ENCODE measurements around the gene TPSB2.
"Not testable (repeated sequence)": the region's sequence is repeated elsewhere in the genome, so short reads cannot be mapped to it uniquely, and the experiment has no call there.

TPSB2 gene

DNA sequence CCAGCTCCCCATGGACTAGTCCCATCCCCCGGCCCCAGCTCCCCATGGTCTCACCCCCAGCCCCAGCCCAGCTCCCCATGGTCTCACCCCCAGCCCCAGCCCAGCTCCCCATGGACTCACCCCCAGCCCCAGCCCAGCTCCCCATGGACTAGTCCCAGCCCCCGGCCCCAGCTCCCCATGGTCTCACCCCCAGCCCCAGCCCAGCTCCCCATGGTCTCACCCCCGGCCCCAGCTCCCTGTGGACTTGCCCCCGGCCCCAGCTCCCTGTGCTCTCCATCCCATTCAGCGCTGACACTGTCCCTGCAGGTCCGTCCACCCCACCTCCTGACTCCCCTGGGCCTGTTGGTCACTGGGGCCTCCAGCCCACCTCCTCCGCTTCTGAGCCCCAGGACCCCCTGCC lies 1.3 kb upstream of the TPSB2 start:
- no CpG with 5 or more reads among the region's 7 CpGs for WGBS (ENCODE audit: insufficient coverage)
- DNase-seq; H3K4me3 ChIP-seq (ENCODE audit: control insufficient read depth in 1 of 7, extremely low read depth in 1 of 7, insufficient read depth in 4 of 7, low read depth in 2 of 7, low read length in 6 of 7); H3K4me1 ChIP-seq (ENCODE audit: control extremely low read depth in 1 of 4, control insufficient read depth in 4 of 4, insufficient read depth in 4 of 4, low read length in 3 of 4); H3K27ac ChIP-seq (ENCODE audit: insufficient read depth in 1 of 2, low read depth in 1 of 2, low read length in 2 of 2, poor library complexity in 1 of 2, severe bottlenecking in 2 of 2); H3K9me3 ChIP-seq (ENCODE audit: control extremely low read depth in 1 of 5, control insufficient read depth in 4 of 5, insufficient read depth in 2 of 5, low read depth in 1 of 5, low read length in 4 of 5); H3K27me3 ChIP-seq (replicated peaks in 2 of 5; ENCODE audit: control insufficient read depth in 4 of 5, insufficient read depth in 5 of 5, low read length in 4 of 5); POLR2A ChIA-PET; CTCF ChIA-PET; H3K36me3 ChIP-seq (ENCODE audit: control insufficient read depth in 4 of 4, insufficient read depth in 4 of 4, low read length in 3 of 4): not testable (repeated sequence)

DNA sequence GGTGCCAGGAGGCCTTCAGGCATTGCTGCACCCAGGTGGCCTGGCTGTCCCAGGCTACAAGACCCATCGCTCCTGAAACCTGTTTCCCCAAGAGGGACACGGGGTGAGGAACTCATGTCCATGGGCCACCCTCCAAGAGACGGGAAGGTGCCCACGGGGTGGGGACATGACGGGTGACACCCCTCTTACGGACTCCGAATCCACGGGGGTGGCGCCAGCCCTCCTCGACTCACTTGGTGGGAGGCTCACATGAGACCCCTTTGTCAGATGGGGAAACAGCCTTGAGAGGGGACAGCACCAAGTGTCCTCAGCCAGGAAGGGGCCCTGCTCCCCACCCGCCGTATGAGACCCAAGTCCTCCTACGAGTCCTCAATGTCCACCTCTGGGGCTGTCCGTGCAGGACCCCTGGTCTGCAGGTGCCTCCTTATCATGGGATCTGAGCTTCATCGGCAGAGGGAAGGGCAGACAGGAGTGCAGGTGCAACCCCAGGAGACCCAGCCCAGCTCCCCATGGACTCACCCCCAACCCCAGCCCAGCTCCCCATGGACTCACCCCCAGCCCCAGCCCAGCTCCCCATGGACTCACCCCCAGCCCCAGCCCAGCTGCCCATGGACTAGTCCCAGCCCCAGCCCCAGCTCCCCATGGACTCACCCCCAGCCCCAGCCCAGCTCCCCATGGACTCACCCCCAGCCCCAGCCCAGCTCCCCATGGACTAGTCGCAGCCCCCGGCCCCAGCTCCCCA lies 658 bp upstream of the TPSB2 start:
- H3K36me3 ChIP-seq (ENCODE audit: control insufficient read depth in 4 of 4, insufficient read depth in 4 of 4, low read length in 3 of 4); CTCF ChIA-PET; POLR2A ChIA-PET; H3K9me3 ChIP-seq (ENCODE audit: control extremely low read depth in 1 of 5, control insufficient read depth in 4 of 5, insufficient read depth in 2 of 5, low read depth in 1 of 5, low read length in 4 of 5); DNase-seq; H3K27ac ChIP-seq (ENCODE audit: insufficient read depth in 1 of 2, low read depth in 1 of 2, low read length in 2 of 2, poor library complexity in 1 of 2, severe bottlenecking in 2 of 2); H3K4me3 ChIP-seq (ENCODE audit: control insufficient read depth in 1 of 7, extremely low read depth in 1 of 7, insufficient read depth in 4 of 7, low read depth in 2 of 7, low read length in 6 of 7); H3K4me1 ChIP-seq (ENCODE audit: control extremely low read depth in 1 of 4, control insufficient read depth in 4 of 4, insufficient read depth in 4 of 4, low read length in 3 of 4); H3K27me3 ChIP-seq (replicated peaks in 2 of 5; ENCODE audit: control insufficient read depth in 4 of 5, insufficient read depth in 5 of 5, low read length in 4 of 5): not testable (repeated sequence)
- 84% methylated on average over 8 of the region's 17 CpGs for WGBS (ENCODE audit: insufficient coverage)

DNA sequence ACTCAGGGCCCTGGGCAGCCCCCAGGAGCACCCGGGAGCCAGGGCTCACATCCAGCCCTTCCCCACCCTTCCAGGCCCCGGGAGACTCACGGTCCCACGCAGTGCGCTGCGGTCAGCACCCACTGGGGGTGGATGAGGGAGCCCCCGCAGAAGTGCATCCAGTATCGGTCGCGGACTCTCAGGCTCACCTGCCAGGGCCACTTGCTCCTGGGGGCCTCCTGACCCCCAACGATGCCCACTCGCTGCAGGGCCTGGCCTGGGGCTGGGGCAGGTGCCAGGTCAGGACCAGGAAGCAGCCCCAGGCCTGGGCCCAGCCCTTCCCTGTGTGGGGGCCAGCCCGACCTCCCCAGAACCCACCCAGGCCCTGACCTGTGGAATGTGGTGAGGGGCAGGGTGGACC lies 508 bp downstream of the TPSB2 start:
- DNase-seq; H3K9me3 ChIP-seq (ENCODE audit: control extremely low read depth in 1 of 5, control insufficient read depth in 4 of 5, insufficient read depth in 2 of 5, low read depth in 1 of 5, low read length in 4 of 5); H3K36me3 ChIP-seq (ENCODE audit: control insufficient read depth in 4 of 4, insufficient read depth in 4 of 4, low read length in 3 of 4); H3K4me3 ChIP-seq (ENCODE audit: control insufficient read depth in 1 of 7, extremely low read depth in 1 of 7, insufficient read depth in 4 of 7, low read depth in 2 of 7, low read length in 6 of 7); POLR2A ChIA-PET; H3K27me3 ChIP-seq (replicated peaks in 2 of 5; ENCODE audit: control insufficient read depth in 4 of 5, insufficient read depth in 5 of 5, low read length in 4 of 5); H3K4me1 ChIP-seq (ENCODE audit: control extremely low read depth in 1 of 4, control insufficient read depth in 4 of 4, insufficient read depth in 4 of 4, low read length in 3 of 4); H3K27ac ChIP-seq (ENCODE audit: insufficient read depth in 1 of 2, low read depth in 1 of 2, low read length in 2 of 2, poor library complexity in 1 of 2, severe bottlenecking in 2 of 2); CTCF ChIA-PET: not testable (repeated sequence)
- WGBS (ENCODE audit: insufficient coverage) = no CpG with 5 or more reads among the region's 13 CpGs

DNA sequence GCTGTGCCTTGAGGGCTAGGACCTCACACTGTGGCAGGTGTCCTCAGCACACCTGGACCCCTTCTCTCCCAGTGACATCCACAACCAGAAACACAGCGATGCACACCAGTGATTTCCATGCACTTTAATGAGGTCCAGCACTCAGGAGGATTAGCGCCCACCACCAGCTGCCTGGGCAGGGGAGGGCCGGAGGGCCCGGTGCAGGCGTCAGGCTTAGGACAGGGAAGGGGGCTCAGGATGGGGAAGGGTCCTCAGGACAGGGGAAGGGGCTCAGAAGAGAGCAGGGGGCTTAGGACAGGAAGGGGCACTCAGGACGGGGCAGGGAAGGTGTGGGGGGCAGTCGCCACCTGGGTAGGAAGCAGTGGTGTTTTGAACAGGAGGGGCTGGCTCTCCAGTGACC lies 1.8 kb downstream of the TPSB2 start:
- H3K4me3 ChIP-seq (ENCODE audit: control insufficient read depth in 1 of 7, extremely low read depth in 1 of 7, insufficient read depth in 4 of 7, low read depth in 2 of 7, low read length in 6 of 7); POLR2A ChIA-PET; H3K27ac ChIP-seq (ENCODE audit: insufficient read depth in 1 of 2, low read depth in 1 of 2, low read length in 2 of 2, poor library complexity in 1 of 2, severe bottlenecking in 2 of 2); H3K27me3 ChIP-seq (replicated peaks in 2 of 5; ENCODE audit: control insufficient read depth in 4 of 5, insufficient read depth in 5 of 5, low read length in 4 of 5); H3K4me1 ChIP-seq (ENCODE audit: control extremely low read depth in 1 of 4, control insufficient read depth in 4 of 4, insufficient read depth in 4 of 4, low read length in 3 of 4); DNase-seq; CTCF ChIA-PET; H3K36me3 ChIP-seq (ENCODE audit: control insufficient read depth in 4 of 4, insufficient read depth in 4 of 4, low read length in 3 of 4); H3K9me3 ChIP-seq (ENCODE audit: control extremely low read depth in 1 of 5, control insufficient read depth in 4 of 5, insufficient read depth in 2 of 5, low read depth in 1 of 5, low read length in 4 of 5): not testable (repeated sequence)
- WGBS (ENCODE audit: insufficient coverage) = 100% methylated on average over 2 of the region's 7 CpGs

DNA sequence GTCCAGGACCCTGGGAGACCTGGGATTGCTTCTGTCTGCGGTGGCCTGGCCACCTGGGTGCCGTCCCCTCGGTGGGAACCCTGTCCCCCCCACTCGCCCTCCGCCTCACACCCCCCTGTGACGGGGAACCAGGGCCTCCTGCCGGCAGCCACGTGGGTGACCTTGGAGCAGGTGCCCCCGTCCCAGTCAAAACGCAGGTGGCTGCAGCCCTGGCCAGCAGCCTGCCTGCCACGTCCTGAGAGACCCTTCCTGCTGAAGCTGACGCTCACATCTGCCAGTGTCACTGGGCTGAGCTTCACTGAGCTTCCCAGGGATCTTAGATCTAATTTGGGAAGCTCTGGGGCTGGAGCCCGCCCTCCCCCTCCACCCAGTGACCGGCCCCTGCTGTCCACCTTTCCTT lies 3.3 kb downstream of the TPSB2 start:
- POLR2A ChIA-PET; H3K36me3 ChIP-seq (ENCODE audit: control insufficient read depth in 4 of 4, insufficient read depth in 4 of 4, low read length in 3 of 4); H3K27me3 ChIP-seq (replicated peaks in 2 of 5; ENCODE audit: control insufficient read depth in 4 of 5, insufficient read depth in 5 of 5, low read length in 4 of 5); H3K4me1 ChIP-seq (ENCODE audit: control extremely low read depth in 1 of 4, control insufficient read depth in 4 of 4, insufficient read depth in 4 of 4, low read length in 3 of 4); DNase-seq; CTCF ChIA-PET; H3K4me3 ChIP-seq (ENCODE audit: control insufficient read depth in 1 of 7, extremely low read depth in 1 of 7, insufficient read depth in 4 of 7, low read depth in 2 of 7, low read length in 6 of 7); H3K9me3 ChIP-seq (ENCODE audit: control extremely low read depth in 1 of 5, control insufficient read depth in 4 of 5, insufficient read depth in 2 of 5, low read depth in 1 of 5, low read length in 4 of 5); H3K27ac ChIP-seq (ENCODE audit: insufficient read depth in 1 of 2, low read depth in 1 of 2, low read length in 2 of 2, poor library complexity in 1 of 2, severe bottlenecking in 2 of 2): not testable (repeated sequence)
- WGBS (ENCODE audit: insufficient coverage) = 49% methylated on average over 6 of the region's 14 CpGs

DNA sequence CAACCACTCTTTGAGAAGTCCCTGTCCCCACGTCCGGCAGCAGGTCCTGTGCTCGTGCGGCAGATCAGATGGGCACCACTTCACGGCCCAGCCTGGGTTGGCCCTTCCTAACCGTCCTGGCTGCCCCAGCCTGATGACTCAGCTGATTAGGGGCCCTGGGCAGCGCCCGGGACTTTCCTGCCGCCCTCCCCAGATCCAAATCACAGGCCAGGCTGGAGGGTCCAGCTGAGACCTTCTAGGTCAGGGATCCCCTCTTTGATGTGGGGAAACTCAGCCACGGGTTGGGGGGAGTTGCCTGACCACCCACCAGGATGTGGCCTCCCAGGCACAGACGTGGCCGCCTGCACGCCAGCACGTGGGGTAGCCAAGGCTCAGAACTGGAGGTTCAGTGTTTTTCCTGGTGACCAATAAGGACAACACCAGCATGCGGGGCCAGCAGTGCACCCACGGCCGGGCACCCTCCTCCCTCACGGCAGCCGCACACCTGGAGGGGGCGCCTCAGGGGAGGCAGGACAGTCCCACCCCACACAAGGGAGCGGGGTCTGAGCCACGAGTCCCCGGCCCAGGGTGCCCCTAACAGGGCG lies 4.2 kb downstream of the TPSB2 start:
- H3K36me3 ChIP-seq (ENCODE audit: control insufficient read depth in 4 of 4, insufficient read depth in 4 of 4, low read length in 3 of 4); H3K9me3 ChIP-seq (ENCODE audit: control extremely low read depth in 1 of 5, control insufficient read depth in 4 of 5, insufficient read depth in 2 of 5, low read depth in 1 of 5, low read length in 4 of 5); DNase-seq; H3K27me3 ChIP-seq (replicated peaks in 2 of 5; ENCODE audit: control insufficient read depth in 4 of 5, insufficient read depth in 5 of 5, low read length in 4 of 5); POLR2A ChIA-PET; H3K4me1 ChIP-seq (ENCODE audit: control extremely low read depth in 1 of 4, control insufficient read depth in 4 of 4, insufficient read depth in 4 of 4, low read length in 3 of 4); CTCF ChIA-PET; H3K27ac ChIP-seq (ENCODE audit: insufficient read depth in 1 of 2, low read depth in 1 of 2, low read length in 2 of 2, poor library complexity in 1 of 2, severe bottlenecking in 2 of 2); H3K4me3 ChIP-seq (ENCODE audit: control insufficient read depth in 1 of 7, extremely low read depth in 1 of 7, insufficient read depth in 4 of 7, low read depth in 2 of 7, low read length in 6 of 7): not testable (repeated sequence)
- 60% methylated on average over 8 of the region's 24 CpGs for WGBS (ENCODE audit: insufficient coverage)

DNA sequence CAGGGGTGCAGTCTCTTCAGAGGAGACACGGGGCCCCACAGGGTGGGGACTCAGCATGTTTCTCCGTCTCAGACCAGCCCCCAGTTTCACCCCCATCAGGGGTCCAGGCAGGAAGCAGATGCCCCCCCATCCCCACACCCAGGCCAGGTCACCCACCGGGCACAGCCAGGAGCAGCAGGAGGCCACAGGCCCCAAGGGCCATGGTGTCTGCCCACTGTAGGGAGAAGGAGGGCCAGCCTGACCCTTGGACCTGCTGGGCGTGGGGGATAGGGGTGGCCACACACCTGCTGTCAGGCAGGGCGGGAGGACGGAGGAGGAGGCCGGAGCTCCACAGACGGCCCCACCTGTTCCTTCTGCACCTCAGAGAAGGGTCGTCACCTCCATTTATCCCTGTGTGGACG lies 4.9 kb downstream of the TPSB2 start, which contains the start of gene TPSG1:
TSS of gene TPSG1 (minus strand) at position 218 of the 401 bp plus-strand sequence. CDS start at position 202, 16 bp downstream.
- no peaks in the 10 kb centered on the region for H3K36me3 ChIP-seq (ENCODE audit: control insufficient read depth in 4 of 4, insufficient read depth in 4 of 4, low read length in 3 of 4)
- POLR2A ChIA-PET = no interaction called here
- no peak within 1 kb of the TSS for H3K4me3 ChIP-seq (ENCODE audit: control insufficient read depth in 1 of 7, extremely low read depth in 1 of 7, insufficient read depth in 4 of 7, low read depth in 2 of 7, low read length in 6 of 7)
- CTCF ChIA-PET = no interaction called here
- no peak within 1 kb of the TSS for H3K27ac ChIP-seq (ENCODE audit: insufficient read depth in 1 of 2, low read depth in 1 of 2, low read length in 2 of 2, poor library complexity in 1 of 2, severe bottlenecking in 2 of 2)
- WGBS (ENCODE audit: insufficient coverage) = 93% methylated on average over 4 of the region's 10 CpGs
- no peaks in the 10 kb centered on the region for H3K4me1 ChIP-seq (ENCODE audit: control extremely low read depth in 1 of 4, control insufficient read depth in 4 of 4, insufficient read depth in 4 of 4, low read length in 3 of 4)
- H3K9me3 ChIP-seq (ENCODE audit: control extremely low read depth in 1 of 5, control insufficient read depth in 4 of 5, insufficient read depth in 2 of 5, low read depth in 1 of 5, low read length in 4 of 5) = no peaks in the 10 kb centered on the region
- no peaks in the 10 kb centered on the region for H3K27me3 ChIP-seq (replicated peaks in 2 of 5; ENCODE audit: control insufficient read depth in 4 of 5, insufficient read depth in 5 of 5, low read length in 4 of 5)
- DNase-seq = no peak

All from common myeloid progenitor, CD34-positive (primary cell).